Activated CD8-positive, alpha-beta memory T cell treated with anti-CD3 and anti-CD28 coated beads, Interleukin-2, amount 50 U/mL, for 48 hours (primary cell): ENCODE data around the gene TJP3.

Experiments
- DNase-seq: peaks from one replicate; pipeline ENCODE4 v3.0.0-alpha.2; 2020

The TJP3 gene

DNA sequence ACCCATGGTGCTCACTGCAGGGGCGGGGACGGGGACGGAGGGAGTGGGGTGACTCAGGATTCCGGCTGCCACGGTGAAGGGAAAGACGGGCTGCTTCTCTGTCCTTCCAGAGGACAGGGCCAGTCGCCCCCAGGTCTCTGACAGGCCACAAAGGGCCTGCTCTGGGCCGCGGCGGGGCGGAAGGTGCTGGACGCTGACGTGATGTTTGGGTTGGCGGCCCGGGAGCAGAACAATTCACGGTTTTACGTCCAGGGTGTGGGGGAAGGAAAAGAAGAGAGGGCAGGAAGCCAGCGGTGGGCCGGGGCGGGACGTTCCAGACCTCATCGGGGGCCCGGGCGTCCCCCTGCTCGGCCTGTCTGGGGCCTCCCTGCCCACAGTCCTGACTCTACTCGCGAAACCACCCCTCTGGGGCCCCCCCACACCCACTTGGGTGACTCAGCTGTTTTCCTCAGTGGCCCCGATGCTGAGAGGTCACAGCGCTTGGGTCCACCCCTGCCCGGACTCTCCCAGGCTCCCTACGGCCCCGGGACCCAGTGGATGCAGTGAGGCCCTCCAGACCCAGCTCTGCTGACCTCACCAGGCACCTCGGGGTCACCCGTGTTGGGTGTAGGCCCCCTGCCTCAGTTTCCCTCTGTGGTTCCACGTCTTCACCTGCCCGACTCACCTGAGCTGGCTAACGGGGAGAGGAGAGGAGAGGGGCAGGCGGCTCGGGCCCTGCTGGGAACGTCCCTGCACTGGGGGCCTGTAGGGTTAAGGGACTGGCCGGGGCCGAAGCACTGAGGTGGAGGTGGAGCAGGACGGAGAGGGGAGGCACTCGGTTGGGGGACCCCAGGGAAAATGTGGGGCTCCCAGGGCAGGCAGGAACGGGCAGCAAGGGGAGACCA lies 37.1 kb upstream of the TJP3 start:
- DNase-seq = peak; percentile 84

GRCh38 chr19:3671680-3672574 lies 36.3 kb upstream of the TJP3 start:
- DNase-seq = peak; percentile 78

- no peak for DNase-seq
Measured at GRCh38 chr19:3672575-3672948, 35.6 kb upstream of the TJP3 start.

DNA sequence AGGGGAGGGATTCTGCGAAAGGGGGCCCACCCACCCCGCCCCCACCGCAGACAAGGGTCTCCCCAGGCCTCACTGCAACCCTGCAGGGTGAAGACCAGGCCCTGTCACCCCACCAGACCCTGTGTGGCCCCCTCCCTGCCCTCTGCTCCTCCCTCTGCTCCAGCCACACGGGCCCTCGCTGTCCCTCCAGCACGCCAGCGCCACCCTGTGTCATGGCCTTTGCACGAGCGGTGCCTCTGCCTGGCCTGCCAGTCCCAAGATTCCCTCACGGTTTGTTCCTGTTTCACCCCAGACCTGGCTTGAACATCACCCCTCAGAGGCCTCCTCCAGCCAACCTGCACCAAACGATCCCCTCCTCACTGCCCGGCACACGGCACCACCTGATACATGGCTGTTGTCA lies 35.2 kb upstream of the TJP3 start:
- DNase-seq = no peak

DNA sequence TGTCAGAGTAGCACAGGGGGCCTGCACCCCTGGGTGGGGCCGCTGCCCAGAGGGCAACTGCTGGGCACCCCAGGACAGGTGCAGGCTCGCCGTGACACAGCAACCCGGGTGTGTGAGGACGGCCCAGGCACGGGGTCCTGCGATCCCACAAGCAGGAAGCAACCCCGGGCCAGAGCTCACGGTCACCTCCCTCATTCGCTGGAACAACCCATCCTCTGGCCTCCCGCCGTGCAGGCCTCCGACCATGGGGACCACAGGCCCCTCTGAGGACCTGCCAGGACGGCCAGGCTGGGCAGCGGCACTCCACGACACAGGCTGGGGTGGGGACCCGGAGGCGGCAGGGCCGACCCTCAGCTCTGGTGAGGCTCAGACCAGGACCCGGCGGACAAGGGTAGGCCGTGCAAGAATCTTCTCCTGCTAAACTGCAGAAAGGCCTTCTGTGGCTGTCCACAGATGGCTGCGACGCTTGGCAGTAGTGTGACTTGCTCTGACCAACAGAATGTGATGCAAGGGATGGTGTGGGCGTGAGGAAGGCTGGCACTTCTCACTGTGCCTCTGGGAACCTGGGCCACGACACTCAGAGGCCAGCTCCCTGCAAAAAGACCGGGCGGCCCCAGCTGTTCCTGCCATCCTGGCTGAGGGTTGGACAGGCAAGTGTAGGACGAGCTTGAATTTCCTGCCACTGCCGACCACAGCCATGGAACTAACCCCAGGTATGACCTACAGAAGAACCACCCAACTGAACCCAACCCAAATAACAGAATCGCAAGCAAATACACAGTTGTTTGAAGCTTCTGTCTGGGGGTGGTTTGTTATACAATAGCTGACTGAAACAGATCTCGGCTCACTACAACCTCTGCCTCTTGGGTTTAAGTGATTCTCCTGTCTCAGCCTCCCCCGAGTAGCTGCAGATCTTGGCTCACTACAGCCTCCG lies 34.4 kb upstream of the TJP3 start:
- DNase-seq = no peak

- no peak for DNase-seq
Measured at GRCh38 chr19:3674784-3675543, 33.2 kb upstream of the TJP3 start.

DNA sequence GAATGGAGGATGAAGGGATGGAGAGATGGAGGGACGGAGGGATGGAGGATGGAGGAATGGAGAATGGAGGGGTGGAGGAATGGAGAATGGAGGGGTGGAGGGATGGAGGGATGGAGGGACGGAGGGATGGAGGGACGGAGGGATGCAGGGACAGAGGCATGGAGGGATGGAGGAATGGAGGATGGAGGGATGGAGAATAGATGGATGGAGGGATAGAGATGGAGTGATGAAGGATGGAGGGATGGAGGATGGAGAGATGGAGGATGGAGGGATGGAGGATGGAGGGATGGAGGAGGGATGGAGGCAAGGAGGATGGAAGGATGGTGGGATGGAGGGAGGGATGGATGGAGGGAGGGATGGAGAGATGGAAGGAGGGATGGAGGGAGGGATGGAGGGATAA lies 30.0 kb upstream of the TJP3 start:
- DNase-seq = no peak

GRCh38 chr19:3679138-3679537 lies 29.0 kb upstream of the TJP3 start:
- DNase-seq = no peak

GRCh38 chr19:3679581-3679980 lies 28.6 kb upstream of the TJP3 start:
- DNase-seq = no peak

GRCh38 chr19:3680939-3681338 lies 27.2 kb upstream of the TJP3 start:
- DNase-seq = no peak

DNA sequence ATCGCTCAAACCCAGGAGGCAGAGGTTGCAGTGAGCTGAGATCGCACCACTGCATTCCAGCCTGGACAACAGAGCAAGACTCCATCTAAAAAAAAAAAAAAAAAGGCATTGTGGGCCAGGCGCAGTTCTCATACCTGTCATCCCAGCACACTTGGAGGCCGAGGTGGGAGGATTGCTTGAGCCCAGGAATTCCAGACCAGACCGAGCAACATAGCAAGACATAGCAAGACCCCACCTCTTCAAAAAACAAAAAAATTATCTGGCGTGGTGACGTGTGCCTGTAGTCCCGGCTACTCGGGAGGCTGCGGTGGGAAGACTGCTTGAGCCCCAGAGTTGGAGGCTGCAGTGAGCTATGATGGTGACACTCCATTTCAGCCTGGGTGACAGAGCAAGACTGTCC lies 25.9 kb upstream of the TJP3 start:
- DNase-seq = no peak

DNA sequence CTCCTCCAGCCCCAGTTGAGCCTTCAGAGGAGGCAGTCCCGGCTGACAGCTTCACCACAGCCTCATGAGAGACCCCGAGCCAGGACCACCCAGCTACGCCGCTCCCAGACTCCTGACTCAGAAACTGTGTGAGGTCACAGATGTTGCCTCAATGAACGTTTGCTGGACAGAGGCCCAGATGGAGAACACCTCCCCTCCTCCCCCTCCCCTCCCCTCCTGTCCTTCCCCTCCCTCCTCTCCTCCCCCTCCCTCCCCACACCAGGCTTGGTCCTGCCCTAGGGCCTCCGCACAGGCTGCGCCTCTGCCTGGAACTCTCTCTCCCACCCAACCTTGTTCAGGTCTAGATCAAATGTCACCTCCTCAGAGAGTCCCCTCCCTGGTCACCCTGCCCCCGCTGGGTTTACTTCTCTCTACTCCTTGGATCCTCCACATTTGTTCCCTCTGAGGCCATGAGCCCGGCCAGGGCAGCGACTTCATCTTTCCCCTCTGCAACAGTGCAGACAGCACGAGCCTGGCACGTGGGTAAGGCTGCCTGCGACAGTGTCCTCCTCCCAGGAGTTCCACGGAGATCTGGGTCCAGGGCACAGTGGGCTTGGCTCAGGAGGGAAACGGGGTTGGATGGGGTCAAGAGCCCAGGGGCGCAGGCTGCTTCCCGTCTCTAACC lies 25.3 kb upstream of the TJP3 start:
- DNase-seq = no peak

DNA sequence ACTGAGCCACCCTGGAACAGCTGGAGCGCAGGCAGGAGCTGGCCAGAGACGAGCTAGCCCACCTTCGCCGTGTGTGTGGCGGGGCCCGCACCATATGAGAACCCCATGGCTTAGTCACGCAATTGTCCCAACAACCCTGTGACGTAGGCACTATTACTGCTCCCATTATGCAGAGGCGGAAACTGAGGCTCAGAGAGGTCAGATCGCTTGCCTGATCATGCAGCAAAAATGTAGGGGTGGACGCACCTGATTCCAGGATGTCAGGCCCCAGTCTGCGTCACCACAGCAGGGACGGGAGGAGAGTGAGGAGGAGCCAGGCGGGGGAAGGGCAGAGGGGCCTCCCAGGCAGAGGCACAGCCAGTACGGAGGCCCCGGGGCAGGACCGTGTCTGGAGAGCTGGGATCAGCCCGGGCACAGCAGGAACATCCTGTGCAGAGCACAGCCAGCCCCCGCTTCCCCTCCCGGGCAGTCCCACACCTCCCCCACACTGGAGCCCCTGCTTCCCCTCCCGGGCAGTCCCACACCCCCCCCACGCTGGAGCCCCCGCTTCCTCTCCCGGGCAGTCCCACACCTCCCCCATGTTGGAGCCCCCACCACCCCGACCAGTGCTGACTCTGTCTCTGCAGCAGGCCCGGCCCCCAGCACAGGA lies 24.7 kb upstream of the TJP3 start:
- DNase-seq = no peak

GRCh38 chr19:3684054-3684816 lies 23.9 kb upstream of the TJP3 start:
- DNase-seq = no peak

GRCh38 chr19:3684817-3685410 lies 23.3 kb upstream of the TJP3 start:
- no peak for DNase-seq

GRCh38 chr19:3687393-3687773 lies 20.8 kb upstream of the TJP3 start:
- no peak for DNase-seq

- no peak for DNase-seq
Measured at GRCh38 chr19:3687774-3688706, 20.1 kb upstream of the TJP3 start.

- no peak for DNase-seq
Measured at GRCh38 chr19:3690551-3691371, 17.4 kb upstream of the TJP3 start.
